Right atrium auricular region (tissue), 2 donors: ENCODE measurements around the gene SPTLC3. TPM values are rescaled to one million over a fixed set of nuclear protein-coding genes. Genes with fewer than 3 reads are reported as not detected.
A peak's percentile ranks its signal among the peaks of the same experiment; 100 is the strongest.

Experiments used
- DNase-seq: peaks from one replicate; pipeline ENCODE4 v3.0.0-alpha.2; 2019; ENCODE audit warnings: low spot score
- H3K27ac ChIP-seq, 2 donors: fragments of 200-600 bp; sonication (generic); 1 replicate in 1 of 2; 2 replicates in 1 of 2; pipeline ENCODE4 v1.5.1; 2016 to 2019
- H3K27me3 ChIP-seq, 2 donors: fragments of 200-600 bp; sonication (generic); one replicate each; pipeline versions ENCODE4 v1.5.1 to v1.6.0; 2017 to 2019
- H3K36me3 ChIP-seq: fragments of 200-600 bp; sonication (generic); one replicate; pipeline ENCODE4 v1.5.1; 2016
- H3K4me1 ChIP-seq, 2 donors: fragments of 200-600 bp; sonication (generic); one replicate each; pipeline versions ENCODE4 v1.5.1 to v1.6.0; 2017 to 2019
- H3K4me3 ChIP-seq, 2 donors: fragments of 200-600 bp; sonication (generic); 1 replicate in 1 of 2; 2 replicates in 1 of 2; pipeline ENCODE4 v1.5.1; 2017 to 2019; ENCODE audit warnings: mild to moderate bottlenecking in 1 of 2, moderate library complexity in 1 of 2
- H3K9me3 ChIP-seq, 2 donors: fragments of 200-600 bp; sonication (generic); one replicate each; pipeline ENCODE4 v1.5.1; 2019
- total RNA-seq, 2 donors: library from RNA; depleted of rRNA; stranded (reverse); fragments of >200 nt; gene quantifications; one replicate each; pipeline ENCODE4 v1.1.0, GENCODE V29; 2016
- TF ChIP-seq, protein P1 (sequence below), 2 donors: fragments of 200-600 bp; sonication (generic); IDR thresholded peaks; one replicate each; pipeline ENCODE4 v1.5.1; 2019; ENCODE audit warnings: antibody characterized with exemption in 2 of 2

The SPTLC3 gene
- total RNA-seq, 2 donors from 2014 or later, result 2.8 to 4.2 TPM

DNA sequence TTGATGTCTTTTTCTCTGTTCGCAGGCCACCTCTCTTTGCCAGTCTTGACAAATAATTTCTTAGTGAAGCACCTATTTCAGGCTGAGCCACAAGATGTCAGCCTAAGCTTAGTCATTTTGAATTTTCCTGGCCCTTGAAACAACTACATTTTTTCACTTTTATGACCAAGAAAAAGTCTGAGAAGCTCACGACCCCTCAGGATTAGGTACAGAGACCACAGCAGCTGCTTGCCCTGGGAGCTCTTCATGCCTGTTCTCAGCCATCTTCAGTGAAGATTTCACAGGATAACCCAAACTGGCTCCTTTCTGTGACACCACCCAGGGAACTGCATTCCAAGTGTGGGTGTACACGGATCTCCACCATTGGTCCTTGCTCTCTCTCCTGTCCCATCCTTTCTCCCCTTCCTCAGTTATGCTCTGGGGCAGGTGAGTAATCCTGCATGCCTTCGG, 38.4 kb upstream of the SPTLC3 start:
- no peaks in the 10 kb centered on the region for H3K36me3 ChIP-seq
- DNase-seq, result no peak
- H3K9me3 ChIP-seq, result no peaks in the 10 kb centered on the region
- no peak overlapping the region for H3K27ac ChIP-seq
- TF ChIP-seq, protein P1, sequence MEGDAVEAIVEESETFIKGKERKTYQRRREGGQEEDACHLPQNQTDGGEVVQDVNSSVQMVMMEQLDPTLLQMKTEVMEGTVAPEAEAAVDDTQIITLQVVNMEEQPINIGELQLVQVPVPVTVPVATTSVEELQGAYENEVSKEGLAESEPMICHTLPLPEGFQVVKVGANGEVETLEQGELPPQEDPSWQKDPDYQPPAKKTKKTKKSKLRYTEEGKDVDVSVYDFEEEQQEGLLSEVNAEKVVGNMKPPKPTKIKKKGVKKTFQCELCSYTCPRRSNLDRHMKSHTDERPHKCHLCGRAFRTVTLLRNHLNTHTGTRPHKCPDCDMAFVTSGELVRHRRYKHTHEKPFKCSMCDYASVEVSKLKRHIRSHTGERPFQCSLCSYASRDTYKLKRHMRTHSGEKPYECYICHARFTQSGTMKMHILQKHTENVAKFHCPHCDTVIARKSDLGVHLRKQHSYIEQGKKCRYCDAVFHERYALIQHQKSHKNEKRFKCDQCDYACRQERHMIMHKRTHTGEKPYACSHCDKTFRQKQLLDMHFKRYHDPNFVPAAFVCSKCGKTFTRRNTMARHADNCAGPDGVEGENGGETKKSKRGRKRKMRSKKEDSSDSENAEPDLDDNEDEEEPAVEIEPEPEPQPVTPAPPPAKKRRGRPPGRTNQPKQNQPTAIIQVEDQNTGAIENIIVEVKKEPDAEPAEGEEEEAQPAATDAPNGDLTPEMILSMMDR (IDR thresholded peaks at IDR 0.05), result peak; percentile 43 to 75
- no peaks in the 10 kb centered on the region for H3K27me3 ChIP-seq
- no peaks in the 10 kb centered on the region for H3K4me1 ChIP-seq
- no peak overlapping the region for H3K4me3 ChIP-seq

DNA sequence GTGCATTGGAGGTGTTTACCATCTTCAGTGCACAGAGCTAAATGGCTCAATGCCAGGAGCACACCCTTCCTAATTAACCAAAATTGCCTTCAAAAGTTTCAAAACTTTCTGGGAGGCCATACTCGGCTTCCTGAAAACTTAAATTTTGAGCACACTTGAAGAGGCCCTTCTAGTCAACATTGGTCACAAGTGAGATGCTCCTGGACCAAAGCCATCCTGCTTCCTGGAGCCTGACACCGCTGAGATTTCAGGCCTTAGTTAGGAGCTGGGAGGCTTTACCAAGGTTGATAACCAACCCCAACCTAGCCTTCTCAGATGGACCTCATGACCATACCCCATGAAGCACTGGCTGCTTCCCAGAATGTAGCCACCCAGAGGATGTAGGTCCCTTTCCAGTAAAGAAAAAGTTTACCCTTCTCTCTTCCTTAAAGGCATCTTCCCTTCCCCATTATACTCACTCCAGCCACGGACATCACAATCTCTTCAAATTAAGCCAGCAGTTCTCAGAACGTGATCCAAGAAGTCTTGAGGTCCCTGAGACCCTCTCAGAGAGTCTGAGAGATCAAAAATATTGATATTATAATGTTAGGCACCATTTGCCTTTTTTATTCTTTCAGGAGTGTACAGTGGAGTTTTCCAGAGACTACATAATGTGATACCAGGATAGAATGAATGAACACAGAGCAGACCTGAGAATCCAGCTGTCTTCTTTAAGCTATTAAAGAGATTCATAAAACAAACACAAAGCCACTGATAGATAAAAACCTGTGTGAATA, 32.8 kb upstream of the SPTLC3 start:
- H3K4me1 ChIP-seq, result no peaks in the 10 kb centered on the region
- no peak overlapping the region for H3K27ac ChIP-seq
- H3K4me3 ChIP-seq, result no peak overlapping the region
- TF ChIP-seq, protein P1 (IDR thresholded peaks at IDR 0.05), result no peak
- H3K36me3 ChIP-seq, result no peaks in the 10 kb centered on the region
- no peaks in the 10 kb centered on the region for H3K27me3 ChIP-seq
- H3K9me3 ChIP-seq, result no peaks in the 10 kb centered on the region
- no peak for DNase-seq

- no peak overlapping the region for H3K4me3 ChIP-seq
- H3K4me1 ChIP-seq, result no peaks in the 10 kb centered on the region
- H3K27me3 ChIP-seq, result no peaks in the 10 kb centered on the region
- no peak overlapping the region for H3K27ac ChIP-seq
- DNase-seq, result no peak
- H3K9me3 ChIP-seq, result no peaks in the 10 kb centered on the region
- no peaks in the 10 kb centered on the region for H3K36me3 ChIP-seq
- TF ChIP-seq, protein P1 (IDR thresholded peaks at IDR 0.05), result no peak
Measured at GRCh38 chr20:12976720-12977309, 32.0 kb upstream of the SPTLC3 start.

DNA sequence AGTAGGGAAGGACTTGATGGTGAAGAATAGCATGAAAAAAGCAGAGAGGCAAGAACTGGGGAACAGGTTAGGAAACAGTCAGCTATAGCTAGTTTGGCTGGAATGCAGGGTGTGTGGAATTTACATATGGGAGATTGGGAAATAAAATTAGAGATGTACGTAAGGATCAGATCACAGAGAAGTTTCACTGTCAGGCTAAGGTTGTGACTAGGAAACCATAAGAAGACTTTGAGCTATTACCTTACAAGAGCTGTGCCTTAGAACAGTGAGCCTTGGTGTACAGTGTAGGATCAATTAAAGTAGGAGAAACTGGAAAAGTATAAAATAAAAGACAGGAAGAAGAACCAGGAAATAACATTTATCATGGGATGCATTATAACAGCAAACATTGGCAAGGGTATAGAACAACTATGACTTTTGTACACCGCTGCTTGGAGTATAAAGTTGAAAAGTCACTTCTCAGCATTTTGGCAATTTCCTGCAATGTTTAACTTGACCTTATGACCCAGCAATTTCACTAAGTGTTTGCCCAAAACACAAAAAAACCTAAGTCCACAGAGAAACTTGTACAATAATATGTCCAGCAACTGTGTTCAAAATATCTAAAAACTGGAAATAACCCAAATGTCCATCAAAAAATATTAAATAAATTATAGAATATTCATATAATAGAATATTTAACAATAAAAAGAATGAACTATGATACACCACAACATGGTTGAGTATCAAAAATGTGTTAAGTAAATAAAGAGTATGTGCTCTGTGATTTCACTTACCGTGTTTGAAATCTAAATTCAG, 31.2 kb upstream of the SPTLC3 start:
- H3K27ac ChIP-seq, result no peak overlapping the region
- H3K4me1 ChIP-seq, result no peaks in the 10 kb centered on the region
- no peaks in the 10 kb centered on the region for H3K27me3 ChIP-seq
- H3K4me3 ChIP-seq, result no peak overlapping the region
- DNase-seq, result no peak
- TF ChIP-seq, protein P1 (IDR thresholded peaks at IDR 0.05), result no peak
- no peaks in the 10 kb centered on the region for H3K9me3 ChIP-seq
- no peaks in the 10 kb centered on the region for H3K36me3 ChIP-seq

DNA sequence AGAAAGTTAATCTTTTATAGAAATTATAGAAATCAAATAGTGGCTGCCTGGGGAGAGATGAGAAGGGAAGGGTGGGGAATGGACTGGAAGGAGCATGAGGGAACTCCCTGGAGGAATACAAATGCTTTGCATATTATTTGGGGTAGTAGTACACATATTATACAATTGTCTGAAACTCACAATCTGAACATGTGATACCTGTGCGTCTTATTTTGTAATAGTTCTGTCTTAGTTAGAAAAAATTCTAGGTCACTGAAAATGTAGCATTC, 30.7 kb upstream of the SPTLC3 start:
- TF ChIP-seq, protein P1 (IDR thresholded peaks at IDR 0.05), result no peak
- no peak overlapping the region for H3K4me3 ChIP-seq
- no peak overlapping the region for H3K27ac ChIP-seq
- H3K4me1 ChIP-seq, result no peaks in the 10 kb centered on the region
- no peak for DNase-seq
- H3K36me3 ChIP-seq, result no peaks in the 10 kb centered on the region
- H3K27me3 ChIP-seq, result no peaks in the 10 kb centered on the region
- no peaks in the 10 kb centered on the region for H3K9me3 ChIP-seq
